ENCODE results near the gene JPH3.

DNA sequence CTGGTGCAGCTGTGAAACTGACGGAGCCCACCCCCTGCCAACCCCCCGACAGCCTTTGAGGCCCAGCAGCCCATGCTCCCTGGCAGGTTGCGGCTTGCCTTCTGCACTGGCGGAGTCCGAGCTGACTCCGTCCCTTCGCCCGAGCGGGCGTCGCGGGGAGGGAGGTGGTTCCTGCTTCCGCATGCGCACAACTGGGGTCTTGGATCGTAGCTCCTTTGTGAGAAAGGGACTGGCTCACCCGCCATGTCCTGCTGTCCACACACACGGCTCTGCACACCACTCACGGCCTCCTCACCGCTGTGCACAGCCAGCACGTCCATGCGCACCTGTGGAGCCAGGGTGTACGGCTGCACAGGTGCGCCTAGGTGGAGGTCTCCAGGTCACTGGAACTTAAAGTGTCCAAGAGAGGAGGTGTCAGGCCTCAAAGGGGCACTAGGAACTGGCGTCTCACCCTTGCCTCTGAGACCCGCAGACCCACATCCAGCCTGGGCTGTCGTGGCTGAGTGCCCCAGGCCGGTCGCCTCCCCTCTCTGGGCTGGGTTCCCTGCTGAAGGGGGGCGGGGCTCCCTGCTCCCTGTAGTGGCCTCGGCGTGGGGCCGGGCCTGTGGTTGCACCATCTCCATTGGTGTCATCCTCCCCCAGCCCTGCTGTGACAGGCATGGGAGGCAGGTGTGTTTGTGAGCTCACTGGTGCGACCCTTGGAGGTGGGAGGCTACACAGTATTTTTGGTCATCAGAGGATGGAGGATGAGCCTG is 45.3 kb downstream of the JPH3 start:
- TF ChIP-seq, protein P1, sequence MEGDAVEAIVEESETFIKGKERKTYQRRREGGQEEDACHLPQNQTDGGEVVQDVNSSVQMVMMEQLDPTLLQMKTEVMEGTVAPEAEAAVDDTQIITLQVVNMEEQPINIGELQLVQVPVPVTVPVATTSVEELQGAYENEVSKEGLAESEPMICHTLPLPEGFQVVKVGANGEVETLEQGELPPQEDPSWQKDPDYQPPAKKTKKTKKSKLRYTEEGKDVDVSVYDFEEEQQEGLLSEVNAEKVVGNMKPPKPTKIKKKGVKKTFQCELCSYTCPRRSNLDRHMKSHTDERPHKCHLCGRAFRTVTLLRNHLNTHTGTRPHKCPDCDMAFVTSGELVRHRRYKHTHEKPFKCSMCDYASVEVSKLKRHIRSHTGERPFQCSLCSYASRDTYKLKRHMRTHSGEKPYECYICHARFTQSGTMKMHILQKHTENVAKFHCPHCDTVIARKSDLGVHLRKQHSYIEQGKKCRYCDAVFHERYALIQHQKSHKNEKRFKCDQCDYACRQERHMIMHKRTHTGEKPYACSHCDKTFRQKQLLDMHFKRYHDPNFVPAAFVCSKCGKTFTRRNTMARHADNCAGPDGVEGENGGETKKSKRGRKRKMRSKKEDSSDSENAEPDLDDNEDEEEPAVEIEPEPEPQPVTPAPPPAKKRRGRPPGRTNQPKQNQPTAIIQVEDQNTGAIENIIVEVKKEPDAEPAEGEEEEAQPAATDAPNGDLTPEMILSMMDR (conservative IDR thresholded peaks at IDR 0.05; ENCODE audit: low read depth, low read length) = no peak
- TF ChIP-seq EZH2 (IDR thresholded peaks at IDR 0.05; ENCODE audit: borderline replicate concordance, low read depth, low read length, poor library complexity, severe bottlenecking) = no peak

Data from A673 (cell line).